BJ (cell line): ENCODE results near the gene CLEC6A. TPM values are rescaled to one million over a fixed set of nuclear protein-coding genes. Genes with fewer than 3 reads are reported as not detected.

Experiments
- CTCF ChIA-PET: fragments of 350-600 bp; formaldehyde crosslinking; extraction: SDS; loops from one replicate; lab custom pipeline; 2021; ENCODE audit warnings: antibody characterized with exemption, inconsistent platforms; lab: Yijun Ruan, JAX
- POLR2A ChIA-PET: fragments of 300-600 bp; sonication (Branson Sonifier 250); formaldehyde crosslinking; extraction: SDS; loops from one replicate; lab custom pipeline; 2021; ENCODE audit warnings: antibody characterized with exemption; lab: Charles Lee
- DNase-seq: peaks from one replicate; pipeline ENCODE4 v3.0.0-alpha.2; 2011; ENCODE audit warnings: low read depth
- H3K27me3 ChIP-seq: 2 replicates; pipeline ENCODE4 v1.6.0; 2011; ENCODE audit warnings: low read length; ENCODE audit not compliant: control insufficient read depth, insufficient read depth
- H3K36me3 ChIP-seq: 2 replicates; pipeline ENCODE4 v1.5.1; 2011; ENCODE audit warnings: low read length; ENCODE audit not compliant: control insufficient read depth, insufficient read depth
- H3K4me3 ChIP-seq: 2 replicates; pipeline ENCODE4 v1.5.1; 2011; ENCODE audit warnings: low read depth, mild to moderate bottlenecking, control low read depth, low read length
- CTCF ChIP-seq: IDR thresholded peaks from 2 replicates; pipeline ENCODE4 v1.5.1; 2011; ENCODE audit warnings: low read depth, mild to moderate bottlenecking, control low read depth, inconsistent platforms, low read length, moderate library complexity; ENCODE audit not compliant: insufficient read depth
- polyA plus RNA-seq: library from polyadenylated mRNA; depleted of rRNA; stranded (reverse); fragments of >200 nt; gene quantifications from 2 replicates; pipeline ENCODE4 v1.2.3, GENCODE V29; 2011

CLEC6A gene
- polyA plus RNA-seq, 1 experiment, result not detected

GRCh38 chr12:8449355-8449859, 6.4 kb upstream of the CLEC6A start:
- Histone ChIP-seq H3K4me3 (no peak overlapping the region), H3K36me3 (no peaks in the 10 kb centered on the region), H3K27me3 (no peaks in the 10 kb centered on the region)
- TF ChIP-seq CTCF, result no peak
- POLR2A ChIA-PET, result no interaction called here
- DNase-seq, result no peak
- CTCF ChIA-PET, result no interaction called here

- ChIA-PET CTCF (no interaction called here), POLR2A (no interaction called here)
- TF ChIP-seq CTCF, result no peak
- H3K4me3 ChIP-seq, result no peak overlapping the region
- H3K36me3 ChIP-seq, result no peaks in the 10 kb centered on the region
- DNase-seq, result no peak
- no peaks in the 10 kb centered on the region for H3K27me3 ChIP-seq
Observed at GRCh38 chr12:8452036-8452435, 3.7 kb upstream of the CLEC6A start.

DNA sequence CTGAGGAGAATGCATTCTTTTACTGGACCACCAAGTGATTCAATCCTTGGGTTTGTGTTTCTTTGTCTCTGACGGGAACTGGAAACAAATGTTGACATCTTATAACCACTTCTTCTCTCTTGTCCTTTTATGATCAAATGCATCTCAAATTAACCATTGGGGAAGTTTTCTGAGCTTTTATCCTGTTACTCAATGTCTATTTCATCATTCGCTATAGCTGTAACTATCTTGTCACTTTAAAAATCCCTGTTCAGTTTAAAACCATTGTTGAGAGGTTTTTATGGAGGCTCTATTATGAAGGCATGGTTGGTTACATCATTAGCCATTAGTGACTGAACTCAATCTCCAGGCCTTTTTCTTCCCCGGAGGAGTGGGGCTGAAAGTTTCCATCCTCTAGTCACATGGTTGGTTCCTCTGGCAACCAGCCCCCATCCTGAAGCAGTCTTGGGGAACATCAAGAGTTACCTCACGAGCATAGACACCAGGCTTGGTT, 2.7 kb upstream of the CLEC6A start:
- ChIA-PET POLR2A (no interaction called here), CTCF (no interaction called here)
- no peak for TF ChIP-seq CTCF
- no peak overlapping the region for H3K4me3 ChIP-seq
- no peaks in the 10 kb centered on the region for H3K27me3 ChIP-seq
- no peaks in the 10 kb centered on the region for H3K36me3 ChIP-seq
- no peak for DNase-seq

DNA sequence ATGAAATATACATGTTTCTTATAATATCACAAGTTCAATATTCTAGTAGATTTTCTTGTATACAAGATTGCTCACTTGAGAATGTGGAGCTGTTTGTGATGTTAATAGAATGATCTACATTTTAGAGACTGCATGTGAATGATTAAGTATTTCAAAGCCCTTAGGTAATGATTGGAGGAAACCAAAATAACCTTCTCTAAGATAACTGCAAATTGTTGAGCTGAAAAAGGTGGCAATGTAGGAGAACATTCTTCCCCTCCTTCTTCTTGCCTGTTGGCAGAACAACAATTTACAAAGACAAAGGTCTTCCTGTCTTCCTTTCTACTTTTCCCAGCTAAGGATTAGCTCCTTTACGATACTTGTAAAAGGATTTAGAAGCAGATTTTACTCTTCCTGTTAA, 2.0 kb upstream of the CLEC6A start:
- CTCF ChIA-PET, result no interaction called here

DNA sequence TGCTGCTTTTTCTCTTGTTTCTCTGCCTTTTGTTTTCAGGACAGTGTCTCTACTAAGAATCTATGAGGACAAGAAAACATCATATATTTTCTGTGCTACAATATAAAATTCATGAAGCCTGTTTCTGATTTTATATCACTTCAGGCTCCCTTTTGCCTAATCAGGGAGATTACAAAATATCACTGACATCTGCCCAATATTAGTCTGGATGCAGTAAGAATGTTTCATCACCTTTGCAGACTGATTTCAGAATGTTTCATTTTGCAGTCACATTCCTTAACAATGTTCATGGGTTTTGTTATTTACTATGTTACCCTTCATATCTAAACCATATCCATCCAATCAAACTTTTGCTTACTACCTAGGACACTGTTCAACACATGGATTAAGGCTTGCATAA, 491 bp upstream of the CLEC6A start:
- H3K4me3 ChIP-seq, result no peak overlapping the region
- ChIA-PET CTCF (no interaction called here), POLR2A (no interaction called here)
- no peaks in the 10 kb centered on the region for H3K27me3 ChIP-seq
- no peaks in the 10 kb centered on the region for H3K36me3 ChIP-seq
- no peak for TF ChIP-seq CTCF
- no peak for DNase-seq

More for the DNA sequence above, 2.0 kb upstream of the CLEC6A start:
- Histone ChIP-seq H3K27me3 (no peaks in the 10 kb centered on the region), H3K4me3 (no peak overlapping the region), H3K36me3 (no peaks in the 10 kb centered on the region)
- POLR2A ChIA-PET, result no interaction called here
- TF ChIP-seq CTCF, result no peak
- no peak for DNase-seq
